ENCODE data around the gene CAP2.

DNA sequence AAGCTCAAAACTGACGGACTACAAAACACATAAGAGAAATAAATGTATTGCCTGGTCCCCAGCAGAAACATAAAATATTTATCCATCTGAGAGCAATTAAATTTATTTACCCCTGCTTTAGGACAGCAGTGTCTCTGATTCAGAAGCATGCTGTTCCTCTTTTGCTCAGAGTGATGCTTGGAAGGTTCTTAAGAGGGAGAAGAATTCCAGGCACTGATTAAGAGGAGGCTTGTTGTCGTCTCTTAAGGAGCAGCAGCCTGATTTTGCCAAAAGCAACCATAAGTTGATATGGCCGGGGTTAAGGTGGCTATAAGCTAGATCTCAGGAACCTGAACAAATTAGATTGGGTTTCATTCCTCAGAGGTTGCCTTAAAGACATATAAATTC, 25.8 kb downstream of the CAP2 start:
- TF ChIP-seq, protein P1, sequence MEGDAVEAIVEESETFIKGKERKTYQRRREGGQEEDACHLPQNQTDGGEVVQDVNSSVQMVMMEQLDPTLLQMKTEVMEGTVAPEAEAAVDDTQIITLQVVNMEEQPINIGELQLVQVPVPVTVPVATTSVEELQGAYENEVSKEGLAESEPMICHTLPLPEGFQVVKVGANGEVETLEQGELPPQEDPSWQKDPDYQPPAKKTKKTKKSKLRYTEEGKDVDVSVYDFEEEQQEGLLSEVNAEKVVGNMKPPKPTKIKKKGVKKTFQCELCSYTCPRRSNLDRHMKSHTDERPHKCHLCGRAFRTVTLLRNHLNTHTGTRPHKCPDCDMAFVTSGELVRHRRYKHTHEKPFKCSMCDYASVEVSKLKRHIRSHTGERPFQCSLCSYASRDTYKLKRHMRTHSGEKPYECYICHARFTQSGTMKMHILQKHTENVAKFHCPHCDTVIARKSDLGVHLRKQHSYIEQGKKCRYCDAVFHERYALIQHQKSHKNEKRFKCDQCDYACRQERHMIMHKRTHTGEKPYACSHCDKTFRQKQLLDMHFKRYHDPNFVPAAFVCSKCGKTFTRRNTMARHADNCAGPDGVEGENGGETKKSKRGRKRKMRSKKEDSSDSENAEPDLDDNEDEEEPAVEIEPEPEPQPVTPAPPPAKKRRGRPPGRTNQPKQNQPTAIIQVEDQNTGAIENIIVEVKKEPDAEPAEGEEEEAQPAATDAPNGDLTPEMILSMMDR (IDR thresholded peaks at IDR 0.05), result no peak
- no peak for TF ChIP-seq POLR2A (IDR thresholded peaks at IDR 0.05)

All from uterus (tissue), 2 donors.